Measurements from ENCODE around the gene TMEM174. TPM values are rescaled to one million over a fixed set of nuclear protein-coding genes. Genes with fewer than 3 reads are reported as not detected.

TMEM174 gene
- total RNA-seq (2014; rRNA removed; shearing (Covaris generic)): not detected in 2 replicates

GRCh38 chr5:73172951-73173350, at the start of gene TMEM174:
Gene TMEM174, plus strand, starts transcription at chr5:73173193. Its CDS starts 51 bp downstream, at chr5:73173244.
- in situ Hi-C loops (cut with HindIII; ENCODE audit: low sequenced_read_pairs): no loop called here
- DNase-seq (ENCODE audit: low spot score): no peak

DNA sequence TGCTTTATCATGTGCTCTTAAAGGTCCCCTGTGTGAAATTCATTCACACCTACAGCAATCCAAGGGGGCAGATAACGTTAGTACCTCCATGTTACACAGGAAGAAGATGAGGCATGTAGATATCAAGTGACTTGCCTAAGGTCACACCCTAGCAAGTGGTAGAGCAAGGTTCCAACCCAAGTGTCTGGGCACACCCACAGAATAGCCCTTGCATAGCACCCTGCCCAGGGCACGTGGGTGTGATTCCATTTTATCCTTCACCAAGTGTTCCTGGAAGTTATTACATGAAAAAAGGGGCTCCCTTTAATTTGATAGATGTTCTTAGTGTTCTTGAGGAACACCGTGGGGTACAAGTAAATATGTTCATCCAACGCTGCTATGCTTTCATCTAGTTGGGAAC, 47.7 kb upstream of the TMEM174 start:
- DNase-seq (ENCODE audit: low spot score): no peak
- in situ Hi-C loops (cut with HindIII; ENCODE audit: low sequenced_read_pairs): no loop called here

DNA sequence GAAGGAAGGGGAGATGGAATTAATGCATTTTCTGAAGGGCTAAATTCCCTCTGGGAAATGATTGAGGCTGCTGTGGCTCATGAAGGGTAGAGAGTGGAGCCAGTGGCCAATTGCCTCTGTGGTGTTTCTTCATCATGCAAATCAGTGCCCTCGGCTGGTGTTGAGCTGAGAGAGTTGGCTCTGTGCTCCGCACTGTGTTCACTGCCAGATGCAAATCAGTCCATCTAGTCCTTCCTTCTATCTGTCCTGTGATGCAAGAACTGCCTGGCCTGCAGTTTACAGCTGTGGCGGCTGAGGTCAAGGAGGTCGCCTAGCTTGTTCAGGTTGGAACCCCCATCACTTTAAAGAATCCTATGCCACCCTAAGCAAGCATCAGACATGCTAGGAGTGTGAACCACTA, 46.6 kb upstream of the TMEM174 start:
- in situ Hi-C loops (cut with HindIII; ENCODE audit: low sequenced_read_pairs): no loop called here
- DNase-seq (ENCODE audit: low spot score): no peak

DNA sequence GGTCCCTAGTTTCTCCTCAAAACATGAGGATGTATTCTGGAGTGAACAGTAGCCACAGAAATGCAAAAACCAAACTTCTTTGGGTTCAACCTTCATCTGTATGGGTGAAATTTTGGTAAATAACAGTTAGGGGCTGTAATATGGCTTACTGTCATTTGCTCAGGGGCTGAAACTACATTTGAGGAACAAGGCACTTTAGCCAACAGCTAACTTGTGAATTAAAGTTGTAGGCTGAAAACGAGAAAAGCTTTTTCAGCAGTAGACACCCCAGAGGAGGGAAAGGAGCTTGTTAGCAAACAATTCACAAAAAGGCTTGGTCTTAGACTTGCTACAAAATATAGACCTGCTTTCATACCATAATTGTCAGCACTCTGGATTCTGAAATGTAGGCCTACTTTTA, 46.0 kb upstream of the TMEM174 start:
- no peak for DNase-seq (ENCODE audit: low spot score)
- in situ Hi-C loops (cut with HindIII; ENCODE audit: low sequenced_read_pairs): no loop called here

DNA sequence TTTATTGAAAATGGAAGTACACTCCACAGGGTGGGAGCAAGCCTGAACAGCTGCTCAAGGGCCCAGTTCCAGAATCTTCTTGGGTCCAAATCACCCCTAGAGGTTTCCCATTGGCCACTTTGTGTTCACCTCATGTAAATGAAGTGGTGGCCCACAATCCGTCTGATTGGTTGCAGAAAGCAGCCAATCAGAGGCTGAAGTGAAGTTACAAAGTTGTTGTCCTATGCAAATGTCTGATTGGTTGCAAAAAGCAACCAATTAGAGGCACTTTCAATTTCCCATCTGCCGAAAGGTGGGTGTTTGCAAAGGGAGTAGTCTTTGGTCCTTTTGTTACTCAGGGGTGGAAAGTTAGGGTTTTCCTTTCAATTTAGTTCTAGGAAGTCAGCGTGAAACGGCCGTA, 43.9 kb upstream of the TMEM174 start:
- no peak for DNase-seq (ENCODE audit: low spot score)

DNA sequence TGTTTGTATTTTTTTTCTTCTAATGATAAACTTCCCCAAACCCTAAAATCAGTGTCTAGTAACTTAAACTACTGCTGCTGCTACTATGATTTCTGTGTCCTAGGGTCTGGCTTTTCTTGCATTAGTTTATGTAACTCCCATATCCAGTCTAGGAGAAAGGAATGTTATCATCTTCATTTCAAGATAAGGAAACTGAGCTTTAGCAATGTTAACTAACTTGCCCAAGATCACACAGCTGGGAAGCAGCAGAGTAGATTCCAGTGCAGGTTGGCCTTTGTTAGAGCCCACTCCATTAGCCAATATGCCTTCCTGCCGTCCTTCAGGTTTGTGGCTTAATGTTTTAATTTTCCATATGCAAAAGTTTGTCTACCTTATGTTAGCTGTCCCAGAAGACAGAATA, 42.2 kb upstream of the TMEM174 start:
- in situ Hi-C loops (cut with HindIII; ENCODE audit: low sequenced_read_pairs): no loop called here

More for the DNA sequence above, 43.9 kb upstream of the TMEM174 start:
- in situ Hi-C loops (cut with HindIII; ENCODE audit: low sequenced_read_pairs): no loop called here

GRCh38 chr5:73131711-73132425, 41.1 kb upstream of the TMEM174 start:
- no peak for DNase-seq (ENCODE audit: low spot score)
- in situ Hi-C loops (cut with HindIII; ENCODE audit: low sequenced_read_pairs): no loop called here

More for the DNA sequence above, 42.2 kb upstream of the TMEM174 start:
- DNase-seq (ENCODE audit: low spot score): no peak

DNA sequence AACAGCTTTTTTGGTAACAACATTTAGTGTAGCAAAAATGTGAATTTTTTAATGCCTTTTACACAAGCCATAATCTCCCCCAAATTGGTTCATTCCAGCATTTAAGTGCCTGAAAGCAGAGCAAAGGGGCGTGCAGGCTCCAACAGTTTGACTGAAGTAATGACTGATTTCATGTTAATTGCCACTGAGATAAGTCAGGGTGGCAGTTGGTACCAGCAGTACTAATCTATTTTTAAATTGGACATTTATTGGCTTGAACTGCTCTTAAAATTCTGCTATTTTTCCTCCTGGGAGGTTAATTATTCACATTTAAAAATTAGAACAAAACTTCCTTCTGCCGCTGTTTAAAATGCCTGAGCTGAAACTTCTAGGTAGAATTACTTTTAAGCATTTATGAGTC, 40.2 kb upstream of the TMEM174 start:
- DNase-seq (ENCODE audit: low spot score): no peak
- in situ Hi-C loops (cut with HindIII; ENCODE audit: low sequenced_read_pairs): no loop called here

GRCh38 chr5:73135021-73135420, 38.0 kb upstream of the TMEM174 start:
- DNase-seq (ENCODE audit: low spot score): no peak
- in situ Hi-C loops (cut with HindIII; ENCODE audit: low sequenced_read_pairs): no loop called here

- in situ Hi-C loops (cut with HindIII; ENCODE audit: low sequenced_read_pairs): no loop called here
- no peak for DNase-seq (ENCODE audit: low spot score)
These were observed 37.5 kb upstream of the TMEM174 start for GRCh38 chr5:73135429-73136054.

DNA sequence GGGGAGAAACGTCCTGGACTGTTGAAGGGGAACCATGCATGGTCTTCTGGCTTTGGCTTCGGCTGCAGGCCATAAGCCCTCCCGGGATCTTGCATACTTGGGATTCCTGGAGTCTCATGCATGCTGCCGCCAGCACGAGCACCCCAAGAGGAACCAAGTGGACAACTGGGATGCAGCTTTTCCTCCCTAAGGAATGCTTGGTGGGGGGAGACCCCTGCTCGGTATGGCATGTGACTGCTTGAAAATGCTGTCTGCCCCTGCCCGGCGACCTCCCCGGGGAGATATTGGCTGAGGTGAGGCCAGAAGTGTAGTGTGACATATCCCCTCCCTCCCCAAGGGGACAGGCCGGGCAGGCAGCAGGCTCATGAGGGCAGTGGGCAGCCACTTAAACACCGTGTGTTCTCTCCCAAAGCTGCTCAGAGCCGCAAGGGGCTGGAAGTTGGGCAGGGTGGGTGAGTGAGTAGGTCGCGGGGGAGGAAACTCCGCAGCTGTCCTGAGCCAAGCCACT, 36.9 kb upstream of the TMEM174 start:
- in situ Hi-C loops (cut with HindIII; ENCODE audit: low sequenced_read_pairs): no loop called here
- DNase-seq (ENCODE audit: low spot score): no peak

DNA sequence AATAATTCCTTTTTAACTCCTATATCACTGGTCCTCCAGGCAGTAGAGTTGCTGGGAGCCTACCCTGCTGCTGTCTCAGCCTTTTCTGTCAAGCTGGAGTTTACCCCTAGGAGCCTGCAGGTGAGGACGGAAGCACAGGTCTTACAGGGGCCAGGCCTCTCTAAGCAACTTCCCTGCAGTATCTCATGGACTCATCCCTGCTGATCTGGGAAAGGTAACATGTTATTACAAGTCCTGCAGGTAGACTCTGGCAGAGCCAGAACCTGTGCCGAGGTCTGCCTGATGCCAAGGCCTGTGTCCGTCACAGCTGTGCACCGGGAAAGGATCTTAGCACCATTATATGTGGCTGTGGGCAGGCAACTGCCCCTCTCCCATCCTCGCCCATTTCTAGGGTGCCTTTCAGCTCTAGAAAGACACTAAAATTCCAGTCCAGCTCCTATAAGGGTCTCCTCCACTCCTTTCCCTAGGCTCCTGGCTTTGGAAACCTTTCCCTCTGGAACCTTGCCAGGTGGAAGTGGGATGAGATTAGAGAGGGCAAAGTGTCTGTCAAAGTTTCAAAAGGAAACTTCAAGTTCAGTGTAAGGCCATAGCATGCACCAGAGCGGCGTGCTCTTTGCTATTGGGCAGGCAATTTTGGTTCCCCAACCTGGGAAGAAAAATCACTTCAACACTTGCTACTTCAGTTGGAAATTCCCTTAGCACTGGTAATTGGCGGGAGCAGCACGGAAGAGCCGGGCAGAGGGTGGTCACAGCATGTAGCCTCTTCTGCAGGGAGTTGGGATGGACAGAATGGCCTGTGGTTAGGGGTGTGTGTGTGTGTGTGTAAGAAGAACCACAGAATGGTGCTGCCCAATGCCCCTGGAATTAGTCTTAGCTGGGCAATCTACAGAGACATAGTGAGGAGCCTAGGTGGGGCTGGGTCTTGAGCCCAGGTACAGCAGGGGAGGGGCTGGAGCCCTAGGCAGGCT, 35.1 kb upstream of the TMEM174 start:
- no peak for DNase-seq (ENCODE audit: low spot score)
- in situ Hi-C loops (cut with HindIII; ENCODE audit: low sequenced_read_pairs): no loop called here

DNA sequence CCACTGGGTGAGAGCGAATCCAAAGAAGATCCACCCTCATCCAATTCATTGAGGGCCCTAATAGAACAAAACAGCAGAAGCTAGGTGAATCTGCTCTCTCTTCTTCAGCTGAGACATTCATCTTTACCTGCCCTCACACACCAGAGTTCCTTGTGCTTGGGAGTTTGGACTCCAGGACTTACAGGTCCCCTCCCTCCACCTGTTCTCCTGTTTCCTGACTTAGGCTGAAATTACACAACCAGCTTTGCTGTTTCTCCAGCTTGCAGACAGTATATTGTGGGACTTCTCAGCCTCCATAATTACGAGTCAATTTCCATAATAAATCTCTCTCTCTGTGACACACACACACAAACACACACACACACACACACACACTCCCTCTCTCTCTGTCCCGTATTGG, 33.5 kb upstream of the TMEM174 start:
- in situ Hi-C loops (cut with HindIII; ENCODE audit: low sequenced_read_pairs): no loop called here
- DNase-seq (ENCODE audit: low spot score): no peak

GRCh38 chr5:73140801-73141200, 32.2 kb upstream of the TMEM174 start:
- in situ Hi-C loops (cut with HindIII; ENCODE audit: low sequenced_read_pairs): no loop called here
- no peak for DNase-seq (ENCODE audit: low spot score)

- DNase-seq (ENCODE audit: low spot score): no peak
- in situ Hi-C loops (cut with HindIII; ENCODE audit: low sequenced_read_pairs): no loop called here
These were observed 31.0 kb upstream of the TMEM174 start for GRCh38 chr5:73142035-73142434.

DNA sequence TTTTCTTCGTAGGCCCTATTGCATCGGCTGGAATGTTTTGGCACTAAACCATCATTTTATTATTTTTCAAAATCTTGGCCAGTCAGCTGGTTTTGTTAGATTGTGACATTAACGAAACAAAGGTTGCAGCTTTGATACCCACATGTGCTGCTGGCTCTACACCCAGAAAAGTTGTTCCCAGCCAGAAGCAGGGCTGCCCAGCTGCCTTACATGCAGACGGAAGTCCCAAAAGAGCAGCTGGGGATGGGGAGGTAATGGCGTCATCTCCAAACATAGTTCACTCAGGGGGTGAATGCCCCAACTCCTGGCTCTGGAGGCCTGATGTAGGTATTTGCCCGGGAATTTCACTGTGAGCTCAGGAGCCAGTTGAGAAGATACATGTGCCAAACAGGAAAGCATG, 29.3 kb upstream of the TMEM174 start:
- in situ Hi-C loops (cut with HindIII; ENCODE audit: low sequenced_read_pairs): no loop called here

DNA sequence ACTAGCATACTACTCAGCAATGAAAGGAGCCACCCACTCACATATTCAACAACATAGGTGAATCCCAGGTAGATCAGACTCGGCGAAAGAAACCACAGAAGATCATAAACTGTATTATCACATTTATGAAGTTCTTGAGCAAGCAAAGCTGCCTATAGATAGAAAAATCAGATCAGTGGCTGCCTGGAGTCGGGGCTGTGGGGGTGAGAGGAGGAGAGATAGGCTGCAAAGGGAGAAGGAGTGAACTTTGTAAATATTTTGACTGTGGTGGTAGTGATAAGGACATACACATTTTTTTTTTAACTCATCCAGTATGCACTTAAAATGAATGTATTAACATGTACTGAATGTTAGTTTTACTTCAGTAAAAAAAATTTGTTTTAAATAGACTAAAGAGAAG, 23.5 kb upstream of the TMEM174 start:
- in situ Hi-C loops (cut with HindIII; ENCODE audit: low sequenced_read_pairs): no loop called here
- DNase-seq (ENCODE audit: low spot score): no peak

More for the DNA sequence above, 29.3 kb upstream of the TMEM174 start:
- no peak for DNase-seq (ENCODE audit: low spot score)

DNA sequence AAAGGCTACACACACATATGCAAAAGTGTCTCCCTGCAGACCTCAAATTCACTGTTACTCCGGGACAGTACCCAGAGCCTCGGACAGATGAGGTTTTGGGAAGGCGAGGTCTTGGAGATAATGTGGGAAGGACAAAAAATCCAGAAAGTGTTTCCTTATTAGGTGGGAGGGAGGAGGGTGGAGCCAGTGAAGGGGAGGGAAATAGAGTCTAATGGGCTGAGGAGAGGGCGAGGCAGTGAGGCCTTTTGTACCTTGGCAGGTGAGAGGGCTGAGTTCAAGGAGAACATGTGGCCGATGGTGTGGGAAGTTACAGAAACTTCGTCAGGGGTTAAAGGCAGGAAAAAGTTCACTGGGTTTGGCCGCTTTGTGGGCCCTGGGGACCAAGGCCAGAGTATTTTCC, 22.1 kb upstream of the TMEM174 start:
- DNase-seq (ENCODE audit: low spot score): no peak
- in situ Hi-C loops (cut with HindIII; ENCODE audit: low sequenced_read_pairs): no loop called here

- DNase-seq (ENCODE audit: low spot score): no peak
- in situ Hi-C loops (cut with HindIII; ENCODE audit: low sequenced_read_pairs): no loop called here
These were observed 21.1 kb upstream of the TMEM174 start for GRCh38 chr5:73151766-73152410.

Data from G401 (cell line).